ENCODE data around the gene IMPACT. TPM values are rescaled to one million over a fixed set of nuclear protein-coding genes. Genes with fewer than 3 reads are reported as not detected.

IMPACT gene
- total and polyA plus RNA-seq, 7 donors: 4.1 to 21.5 (median 14.1) TPM

DNA sequence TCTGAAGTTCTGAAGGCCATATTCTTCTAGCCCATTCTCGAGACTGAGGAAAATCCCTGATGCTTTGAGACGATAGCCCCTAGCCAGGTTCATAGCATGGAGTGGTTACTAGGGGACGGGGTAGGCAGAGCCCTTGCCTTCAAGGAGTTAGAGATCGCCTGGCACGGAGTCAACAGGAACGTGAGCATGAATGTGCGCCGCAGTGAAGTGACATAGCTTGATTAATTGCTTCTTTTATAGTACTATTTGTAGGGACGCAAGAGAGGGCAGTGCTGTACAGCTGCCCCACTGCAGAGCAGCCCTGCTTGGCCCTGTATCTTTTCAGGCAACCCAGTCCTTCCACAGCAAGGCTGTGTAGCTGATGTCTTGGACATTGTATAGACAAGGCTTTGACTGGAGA, 60.2 kb downstream of the IMPACT start:
- no peak for DNase-seq
- ATAC-seq: no peak
- Histone ChIP-seq H3K4me1 (no peaks in the 10 kb centered on the region), H3K36me3 (ENCODE audit: insufficient read depth in 1 of 2, low read depth in 1 of 2) (no peaks in the 10 kb centered on the region), H3K4me3 (no peak overlapping the region), H3K27ac (no peak overlapping the region), H3K27me3 (ENCODE audit: insufficient read depth in 3 of 3, low read length in 2 of 3) (no peaks in the 10 kb centered on the region), H3K9me3 (no peaks in the 10 kb centered on the region)
- 64 to 65% (median 65%) methylated on average over 9 of the region's 9 CpGs for WGBS, 3 donors
- intact Hi-C loops (cut with DNase I): loop anchor here (2.0 to 10.0 kb wide), 5 partner anchors 124 to 312 kb away; no protein-coding TSS in a partner anchor
- TF ChIP-seq, protein P1, sequence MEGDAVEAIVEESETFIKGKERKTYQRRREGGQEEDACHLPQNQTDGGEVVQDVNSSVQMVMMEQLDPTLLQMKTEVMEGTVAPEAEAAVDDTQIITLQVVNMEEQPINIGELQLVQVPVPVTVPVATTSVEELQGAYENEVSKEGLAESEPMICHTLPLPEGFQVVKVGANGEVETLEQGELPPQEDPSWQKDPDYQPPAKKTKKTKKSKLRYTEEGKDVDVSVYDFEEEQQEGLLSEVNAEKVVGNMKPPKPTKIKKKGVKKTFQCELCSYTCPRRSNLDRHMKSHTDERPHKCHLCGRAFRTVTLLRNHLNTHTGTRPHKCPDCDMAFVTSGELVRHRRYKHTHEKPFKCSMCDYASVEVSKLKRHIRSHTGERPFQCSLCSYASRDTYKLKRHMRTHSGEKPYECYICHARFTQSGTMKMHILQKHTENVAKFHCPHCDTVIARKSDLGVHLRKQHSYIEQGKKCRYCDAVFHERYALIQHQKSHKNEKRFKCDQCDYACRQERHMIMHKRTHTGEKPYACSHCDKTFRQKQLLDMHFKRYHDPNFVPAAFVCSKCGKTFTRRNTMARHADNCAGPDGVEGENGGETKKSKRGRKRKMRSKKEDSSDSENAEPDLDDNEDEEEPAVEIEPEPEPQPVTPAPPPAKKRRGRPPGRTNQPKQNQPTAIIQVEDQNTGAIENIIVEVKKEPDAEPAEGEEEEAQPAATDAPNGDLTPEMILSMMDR (IDR thresholded peaks at IDR 0.05): no peak

DNA sequence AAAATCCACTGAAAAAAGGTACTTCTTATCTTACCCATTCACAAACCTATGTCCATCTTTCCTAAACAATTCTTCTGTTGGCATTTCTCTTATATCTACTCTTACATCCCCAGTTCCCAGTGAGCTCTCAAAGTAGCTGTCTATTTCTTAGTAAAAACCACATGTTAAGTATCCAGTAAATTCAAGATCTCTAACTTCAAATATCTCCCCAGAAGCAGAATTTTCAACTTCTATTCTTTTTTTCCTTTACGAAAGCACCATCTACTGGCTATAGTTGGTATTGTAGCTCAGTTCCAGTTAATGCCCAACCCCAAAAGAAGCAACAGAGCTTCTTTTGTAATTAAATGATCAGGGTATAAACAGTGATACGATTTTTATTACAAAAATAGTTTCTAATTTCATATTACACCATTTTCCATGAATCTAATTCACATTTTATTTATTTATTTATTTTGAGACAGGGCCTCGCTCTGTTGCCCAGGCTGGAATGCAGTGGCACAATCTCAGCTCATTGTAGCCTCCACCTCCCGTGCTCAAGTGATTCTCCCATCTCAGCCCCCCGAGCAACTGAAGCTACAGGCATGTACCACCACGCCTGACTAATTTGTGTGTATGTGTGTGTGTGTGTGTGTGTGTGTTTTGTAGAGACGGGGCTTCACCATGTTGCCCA, 62.5 kb downstream of the IMPACT start:
- ATAC-seq: peak in 2 of 4 donors; percentile 35 to 67
- TF ChIP-seq, protein P1 (IDR thresholded peaks at IDR 0.05): peak; percentile 84
- WGBS, 3 donors: 42 to 48% (median 43%) methylated on average over 7 of the region's 7 CpGs
- H3K4me3 ChIP-seq: no peak overlapping the region
- no peak for DNase-seq
- intact Hi-C loops (cut with DNase I): loop anchor here (5.0 to 10.0 kb wide), 4 partner anchors 127 to 314 kb away; no protein-coding TSS in a partner anchor
- H3K4me1 ChIP-seq: no peaks in the 10 kb centered on the region
- no peaks in the 10 kb centered on the region for H3K36me3 ChIP-seq (ENCODE audit: insufficient read depth in 1 of 2, low read depth in 1 of 2)
- H3K27ac ChIP-seq: no peak overlapping the region
- H3K9me3 ChIP-seq: no peaks in the 10 kb centered on the region
- H3K27me3 ChIP-seq (ENCODE audit: insufficient read depth in 3 of 3, low read length in 2 of 3): no peaks in the 10 kb centered on the region

DNA sequence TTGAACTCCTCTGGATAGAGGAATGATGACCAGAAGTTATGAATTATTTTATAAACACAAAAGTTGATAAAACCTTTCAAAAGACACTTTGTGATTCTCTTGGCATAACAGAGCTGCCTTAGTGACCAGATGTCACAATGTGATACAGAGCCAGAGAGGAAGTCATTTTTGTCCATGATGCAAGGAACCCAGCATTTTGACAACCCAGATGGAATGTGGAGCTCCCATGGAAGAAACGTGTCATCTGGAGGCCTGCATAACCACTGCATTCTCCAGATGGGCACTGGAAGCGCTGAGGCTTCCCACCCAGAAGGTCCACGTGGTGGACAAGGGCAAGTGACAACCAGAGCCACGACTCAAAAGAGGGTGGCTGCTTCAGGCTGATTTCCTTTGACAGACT, 64.1 kb downstream of the IMPACT start:
- TF ChIP-seq, protein P1 (IDR thresholded peaks at IDR 0.05): no peak
- H3K4me3 ChIP-seq: no peak overlapping the region
- DNase-seq (no peak), ATAC-seq (no peak)
- H3K27me3 ChIP-seq (ENCODE audit: insufficient read depth in 3 of 3, low read length in 2 of 3): no peaks in the 10 kb centered on the region
- WGBS, 3 donors: 28 to 39% (median 30%) methylated on average over 4 of the region's 4 CpGs
- intact Hi-C loops (cut with DNase I): no loop called here
- no peak overlapping the region for H3K27ac ChIP-seq
- H3K4me1 ChIP-seq: no peaks in the 10 kb centered on the region
- no peaks in the 10 kb centered on the region for H3K9me3 ChIP-seq
- H3K36me3 ChIP-seq (ENCODE audit: insufficient read depth in 1 of 2, low read depth in 1 of 2): no peaks in the 10 kb centered on the region

DNA sequence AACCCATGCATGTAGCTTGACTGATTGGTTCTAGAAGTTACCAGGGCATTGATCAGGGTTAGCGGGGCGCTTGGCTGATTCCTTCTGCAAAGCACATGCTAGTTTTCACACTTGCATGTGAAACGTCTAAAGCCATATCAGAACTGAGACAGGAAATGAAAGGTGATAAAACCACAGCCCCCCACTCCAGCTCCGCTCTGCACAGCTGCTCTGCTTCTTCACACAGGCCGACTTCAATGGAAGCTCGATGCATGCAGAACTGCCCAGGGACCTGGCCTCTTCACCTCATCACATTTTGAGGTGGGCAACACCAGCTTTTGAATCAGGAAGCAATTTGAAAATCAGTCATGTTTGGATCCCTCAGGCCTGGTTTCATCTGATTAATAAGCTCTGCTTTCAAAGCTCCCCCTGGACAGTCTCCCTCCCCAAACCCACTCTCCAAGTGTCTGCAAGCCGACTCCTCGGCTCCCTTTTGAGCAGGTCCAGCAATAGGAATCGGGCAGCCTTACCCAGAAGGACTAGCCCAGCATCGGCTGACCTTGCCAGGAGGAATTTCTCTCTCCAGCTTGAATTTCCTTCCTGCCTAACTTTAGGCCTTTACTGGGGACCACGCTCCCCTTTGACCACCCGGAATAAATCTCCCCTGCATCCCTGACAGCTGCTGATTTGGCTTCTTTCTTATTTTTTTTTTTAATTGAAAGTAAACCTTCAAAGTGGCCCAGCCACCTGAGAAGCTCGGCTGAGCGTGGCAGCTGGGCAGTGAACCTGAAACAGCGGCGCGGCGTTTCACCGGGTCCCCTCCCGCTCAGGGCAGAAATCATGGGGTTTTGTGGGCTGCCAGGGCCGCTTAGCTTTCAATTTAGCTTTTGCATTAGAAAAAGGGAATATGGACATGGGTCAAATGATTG, 65.7 kb downstream of the IMPACT start:
- Histone ChIP-seq H3K27me3 (ENCODE audit: insufficient read depth in 3 of 3, low read length in 2 of 3) (no peaks in the 10 kb centered on the region), H3K9me3 (no peaks in the 10 kb centered on the region), H3K27ac (no peak overlapping the region), H3K36me3 (ENCODE audit: insufficient read depth in 1 of 2, low read depth in 1 of 2) (no peaks in the 10 kb centered on the region), H3K4me1 (no peaks in the 10 kb centered on the region), H3K4me3 (no peak overlapping the region)
- TF ChIP-seq, protein P1 (IDR thresholded peaks at IDR 0.05): no peak
- 68 to 74% (median 70%) methylated on average over 21 of the region's 21 CpGs for WGBS, 3 donors
- ATAC-seq (no peak), DNase-seq (no peak)
- intact Hi-C loops (cut with DNase I): no loop called here

All from psoas muscle (tissue), 8 donors.